Testis (tissue), 3 donors: ENCODE measurements around the gene GUCY1A1. TPM values are rescaled to one million over a fixed set of nuclear protein-coding genes. Genes with fewer than 3 reads are reported as not detected.

Source experiments
- DNase-seq: peaks from one replicate; pipeline ENCODE4 v3.0.0-alpha.2; 2019
- H3K27ac ChIP-seq, 2 donors: fragments of 200-600 bp; sonication (generic); one replicate each; pipeline ENCODE4 v1.5.1; 2019
- H3K27me3 ChIP-seq: fragments of 200-600 bp; sonication (generic); one replicate; pipeline ENCODE4 v1.5.1; 2019
- H3K36me3 ChIP-seq: fragments of 200-600 bp; sonication (generic); one replicate; pipeline ENCODE4 v1.5.1; 2017; ENCODE audit warnings: low read depth; ENCODE audit errors: missing control alignments
- H3K4me1 ChIP-seq: fragments of 200-600 bp; sonication (generic); one replicate; pipeline ENCODE4 v1.5.1; 2019
- H3K4me3 ChIP-seq, 2 donors: fragments of 200-600 bp; sonication (generic); one replicate each; pipeline ENCODE4 v1.5.1; 2017 to 2019
- H3K9me3 ChIP-seq: fragments of 200-600 bp; sonication (generic); one replicate; pipeline ENCODE4 v1.5.1; 2017
- CTCF ChIP-seq, 3 experiments: fragments of 450-650 bp in 2 of 3; fragments of 200-600 bp in 1 of 3; sonication (generic) in 1 of 3; IDR thresholded peaks; one replicate each; pipeline ENCODE4 v1.5.1; 2016 to 2019; ENCODE audit warnings: antibody characterized with exemption in 3 of 3, mild to moderate bottlenecking in 2 of 3, moderate library complexity in 1 of 3
- POLR2A ChIP-seq: fragments of 450-650 bp; IDR thresholded peaks from one replicate; pipeline ENCODE4 v1.6.1; 2017; ENCODE audit warnings: antibody characterized with exemption, mild to moderate bottlenecking, moderate library complexity
- WGBS, 2 donors: methylation state at CpG; one replicate each; pipeline ENCODE4 v1.1.5; 2018; 5-methylcytosine and 5-hydroxymethylcytosine counted together
- intact Hi-C: fragments of 100-400 bp; cut with DNase I; formaldehyde crosslinking; loops from one replicate; pipeline ENCODE4 v1.15.1; 2023; ENCODE audit warnings: low total_unique reads
- polyA plus RNA-seq: library from polyadenylated mRNA; stranded (reverse); fragments of 350-450 nt; fragmentation: Illumina TruSeq; extraction: RNeasy Lipid Tissue Mini Kit (QIAGEN cat#74804); gene quantifications from one replicate; pipeline ENCODE4 v1.2.3, GENCODE V29; 2014; ENCODE audit warnings: low read depth, low replicate concordance; ENCODE audit not compliant: insufficient read depth
- total RNA-seq, 2 donors: library from RNA; depleted of rRNA; stranded (reverse); fragments of >200 nt; gene quantifications; one replicate each; pipeline ENCODE4 v1.2.3, GENCODE V29; 2016

Gene GUCY1A1
- total and polyA plus RNA-seq, 3 donors from 2014 or later, result 2.5 to 4.6 (median 4.5) TPM

GRCh38 chr4:155703486-155704247 is 37.0 kb downstream of the GUCY1A1 start:
- Histone ChIP-seq H3K27me3 (no peaks in the 10 kb centered on the region), H3K4me3 (no peak overlapping the region), H3K9me3 (no peaks in the 10 kb centered on the region), H3K27ac (no peak overlapping the region), H3K4me1 (peaks cover 6% of the 10 kb centered on the region), H3K36me3 (no peaks in the 10 kb centered on the region)
- intact Hi-C loops, result no loop called here
- WGBS, 2 donors, result 92 to 93% methylated on average over 5 of the region's 5 CpGs
- TF ChIP-seq CTCF (IDR thresholded peaks at IDR 0.05), result no peak
- no peak for TF ChIP-seq POLR2A
- no peak for DNase-seq

- H3K4me3 ChIP-seq, result no peak overlapping the region
- TF ChIP-seq CTCF (IDR thresholded peaks at IDR 0.05), result no peak
- TF ChIP-seq POLR2A, result no peak
- WGBS, 2 donors, result 90 to 91% methylated on average over 12 of the region's 12 CpGs
- no peaks in the 10 kb centered on the region for H3K36me3 ChIP-seq
- DNase-seq, result no peak
- H3K27ac ChIP-seq, result no peak overlapping the region
- intact Hi-C loops, result no loop called here
- peaks cover 6% of the 10 kb centered on the region for H3K4me1 ChIP-seq
- H3K27me3 ChIP-seq, result no peaks in the 10 kb centered on the region
- H3K9me3 ChIP-seq, result no peaks in the 10 kb centered on the region
Measured at GRCh38 chr4:155704841-155705404, 38.3 kb downstream of the GUCY1A1 start.

GRCh38 chr4:155705664-155706063 is 39.0 kb downstream of the GUCY1A1 start:
- Histone ChIP-seq H3K36me3 (no peaks in the 10 kb centered on the region), H3K27me3 (no peaks in the 10 kb centered on the region), H3K27ac (no peak overlapping the region), H3K9me3 (no peaks in the 10 kb centered on the region), H3K4me3 (no peak overlapping the region), H3K4me1 (peaks cover 6% of the 10 kb centered on the region)
- WGBS, 2 donors, result 31 to 38% methylated on average over 2 of the region's 2 CpGs
- intact Hi-C loops, result no loop called here
- TF ChIP-seq CTCF (IDR thresholded peaks at IDR 0.05) (no peak), POLR2A (no peak)
- no peak for DNase-seq

- TF ChIP-seq CTCF (IDR thresholded peaks at IDR 0.05) (no peak), POLR2A (no peak)
- no peak overlapping the region for H3K4me3 ChIP-seq
- no peaks in the 10 kb centered on the region for H3K9me3 ChIP-seq
- no peak overlapping the region for H3K27ac ChIP-seq
- 39 to 43% methylated on average over 2 of the region's 2 CpGs for WGBS, 2 donors
- H3K27me3 ChIP-seq, result no peaks in the 10 kb centered on the region
- intact Hi-C loops, result no loop called here
- no peaks in the 10 kb centered on the region for H3K36me3 ChIP-seq
- DNase-seq, result no peak
- peaks cover 6% of the 10 kb centered on the region for H3K4me1 ChIP-seq
Measured at GRCh38 chr4:155706147-155706546, 39.5 kb downstream of the GUCY1A1 start.
